ENCODE measurements around the gene MACROD2. TPM values are rescaled to one million over a fixed set of nuclear protein-coding genes. Genes with fewer than 3 reads are reported as not detected.

MACROD2 gene
- total RNA-seq, 1 donor from 2014 or later, result 3.1 TPM

GRCh38 chr20:14507711-14508110, 512.4 kb downstream of the MACROD2 start:
- Histone ChIP-seq H3K36me3 (ENCODE audit: control insufficient read depth in 3 of 3, insufficient read depth in 3 of 3, low read length in 3 of 3) (no peaks in the 10 kb centered on the region), H3K9me3 (ENCODE audit: control insufficient read depth in 3 of 3, low read length in 3 of 3) (no peaks in the 10 kb centered on the region), H3K9ac (ENCODE audit: low read depth in 1 of 3, low read length in 3 of 3) (no peak overlapping the region), H3K27me3 (ENCODE audit: control insufficient read depth in 3 of 3, insufficient read depth in 3 of 3, low read length in 3 of 3) (no peaks in the 10 kb centered on the region), H3K4me1 (ENCODE audit: control insufficient read depth in 3 of 3, insufficient read depth in 3 of 3, low read length in 3 of 3) (no peaks in the 10 kb centered on the region), H3K27ac (ENCODE audit: low read depth, low read length) (no peak overlapping the region), H3K4me3 (ENCODE audit: low read length in 3 of 3) (no peak overlapping the region)

GRCh38 chr20:14510341-14510740, 515.0 kb downstream of the MACROD2 start:
- no peaks in the 10 kb centered on the region for H3K27me3 ChIP-seq (ENCODE audit: control insufficient read depth in 3 of 3, insufficient read depth in 3 of 3, low read length in 3 of 3)
- no peaks in the 10 kb centered on the region for H3K36me3 ChIP-seq (ENCODE audit: control insufficient read depth in 3 of 3, insufficient read depth in 3 of 3, low read length in 3 of 3)
- no peaks in the 10 kb centered on the region for H3K9me3 ChIP-seq (ENCODE audit: control insufficient read depth in 3 of 3, low read length in 3 of 3)
- H3K9ac ChIP-seq (ENCODE audit: low read depth in 1 of 3, low read length in 3 of 3), result no peak overlapping the region
- H3K4me3 ChIP-seq (ENCODE audit: low read length in 3 of 3), result no peak overlapping the region
- no peak overlapping the region for H3K27ac ChIP-seq (ENCODE audit: low read depth, low read length)
- H3K4me1 ChIP-seq (ENCODE audit: control insufficient read depth in 3 of 3, insufficient read depth in 3 of 3, low read length in 3 of 3), result no peaks in the 10 kb centered on the region

- H3K36me3 ChIP-seq (ENCODE audit: control insufficient read depth in 3 of 3, insufficient read depth in 3 of 3, low read length in 3 of 3), result no peaks in the 10 kb centered on the region
- H3K27me3 ChIP-seq (ENCODE audit: control insufficient read depth in 3 of 3, insufficient read depth in 3 of 3, low read length in 3 of 3), result no peaks in the 10 kb centered on the region
- no peaks in the 10 kb centered on the region for H3K4me1 ChIP-seq (ENCODE audit: control insufficient read depth in 3 of 3, insufficient read depth in 3 of 3, low read length in 3 of 3)
- no peaks in the 10 kb centered on the region for H3K9me3 ChIP-seq (ENCODE audit: control insufficient read depth in 3 of 3, low read length in 3 of 3)
- H3K4me3 ChIP-seq (ENCODE audit: low read length in 3 of 3), result no peak overlapping the region
- no peak overlapping the region for H3K27ac ChIP-seq (ENCODE audit: low read depth, low read length)
- no peak overlapping the region for H3K9ac ChIP-seq (ENCODE audit: low read depth in 1 of 3, low read length in 3 of 3)
Measured at GRCh38 chr20:14512839-14513238, 517.5 kb downstream of the MACROD2 start.

GRCh38 chr20:14518648-14519047, 523.3 kb downstream of the MACROD2 start:
- H3K36me3 ChIP-seq (ENCODE audit: control insufficient read depth in 3 of 3, insufficient read depth in 3 of 3, low read length in 3 of 3), result no peaks in the 10 kb centered on the region
- H3K4me3 ChIP-seq (ENCODE audit: low read length in 3 of 3), result no peak overlapping the region

GRCh38 chr20:14521016-14521415, 525.7 kb downstream of the MACROD2 start:
- no peak overlapping the region for H3K27ac ChIP-seq (ENCODE audit: low read depth, low read length)
- H3K9me3 ChIP-seq (ENCODE audit: control insufficient read depth in 3 of 3, low read length in 3 of 3), result no peaks in the 10 kb centered on the region
- no peaks in the 10 kb centered on the region for H3K4me1 ChIP-seq (ENCODE audit: control insufficient read depth in 3 of 3, insufficient read depth in 3 of 3, low read length in 3 of 3)
- no peaks in the 10 kb centered on the region for H3K36me3 ChIP-seq (ENCODE audit: control insufficient read depth in 3 of 3, insufficient read depth in 3 of 3, low read length in 3 of 3)
- no peak overlapping the region for H3K4me3 ChIP-seq (ENCODE audit: low read length in 3 of 3)
- H3K9ac ChIP-seq (ENCODE audit: low read depth in 1 of 3, low read length in 3 of 3), result no peak overlapping the region
- no peaks in the 10 kb centered on the region for H3K27me3 ChIP-seq (ENCODE audit: control insufficient read depth in 3 of 3, insufficient read depth in 3 of 3, low read length in 3 of 3)

More at GRCh38 chr20:14518648-14519047, 523.3 kb downstream of the MACROD2 start:
- no peaks in the 10 kb centered on the region for H3K4me1 ChIP-seq (ENCODE audit: control insufficient read depth in 3 of 3, insufficient read depth in 3 of 3, low read length in 3 of 3)
- no peak overlapping the region for H3K27ac ChIP-seq (ENCODE audit: low read depth, low read length)
- no peaks in the 10 kb centered on the region for H3K27me3 ChIP-seq (ENCODE audit: control insufficient read depth in 3 of 3, insufficient read depth in 3 of 3, low read length in 3 of 3)
- no peak overlapping the region for H3K9ac ChIP-seq (ENCODE audit: low read depth in 1 of 3, low read length in 3 of 3)
- H3K9me3 ChIP-seq (ENCODE audit: control insufficient read depth in 3 of 3, low read length in 3 of 3), result no peaks in the 10 kb centered on the region

- Histone ChIP-seq H3K36me3 (ENCODE audit: control insufficient read depth in 3 of 3, insufficient read depth in 3 of 3, low read length in 3 of 3) (no peaks in the 10 kb centered on the region), H3K9ac (ENCODE audit: low read depth in 1 of 3, low read length in 3 of 3) (no peak overlapping the region), H3K4me3 (ENCODE audit: low read length in 3 of 3) (no peak overlapping the region), H3K9me3 (ENCODE audit: control insufficient read depth in 3 of 3, low read length in 3 of 3) (no peaks in the 10 kb centered on the region), H3K27ac (ENCODE audit: low read depth, low read length) (no peak overlapping the region), H3K4me1 (ENCODE audit: control insufficient read depth in 3 of 3, insufficient read depth in 3 of 3, low read length in 3 of 3) (no peaks in the 10 kb centered on the region), H3K27me3 (ENCODE audit: control insufficient read depth in 3 of 3, insufficient read depth in 3 of 3, low read length in 3 of 3) (no peaks in the 10 kb centered on the region)
Measured at GRCh38 chr20:14521436-14521835, 526.1 kb downstream of the MACROD2 start.

- Histone ChIP-seq H3K4me1 (ENCODE audit: control insufficient read depth in 3 of 3, insufficient read depth in 3 of 3, low read length in 3 of 3) (no peaks in the 10 kb centered on the region), H3K9me3 (ENCODE audit: control insufficient read depth in 3 of 3, low read length in 3 of 3) (no peaks in the 10 kb centered on the region), H3K9ac (ENCODE audit: low read depth in 1 of 3, low read length in 3 of 3) (no peak overlapping the region), H3K27ac (ENCODE audit: low read depth, low read length) (no peak overlapping the region), H3K27me3 (ENCODE audit: control insufficient read depth in 3 of 3, insufficient read depth in 3 of 3, low read length in 3 of 3) (no peaks in the 10 kb centered on the region), H3K36me3 (ENCODE audit: control insufficient read depth in 3 of 3, insufficient read depth in 3 of 3, low read length in 3 of 3) (no peaks in the 10 kb centered on the region), H3K4me3 (ENCODE audit: low read length in 3 of 3) (no peak overlapping the region)
Measured at GRCh38 chr20:14522595-14522994, 527.3 kb downstream of the MACROD2 start.

GRCh38 chr20:14523090-14523489, 527.8 kb downstream of the MACROD2 start:
- Histone ChIP-seq H3K27ac (ENCODE audit: low read depth, low read length) (no peak overlapping the region), H3K27me3 (ENCODE audit: control insufficient read depth in 3 of 3, insufficient read depth in 3 of 3, low read length in 3 of 3) (no peaks in the 10 kb centered on the region), H3K9ac (ENCODE audit: low read depth in 1 of 3, low read length in 3 of 3) (no peak overlapping the region), H3K36me3 (ENCODE audit: control insufficient read depth in 3 of 3, insufficient read depth in 3 of 3, low read length in 3 of 3) (no peaks in the 10 kb centered on the region), H3K4me3 (ENCODE audit: low read length in 3 of 3) (no peak overlapping the region), H3K4me1 (ENCODE audit: control insufficient read depth in 3 of 3, insufficient read depth in 3 of 3, low read length in 3 of 3) (no peaks in the 10 kb centered on the region), H3K9me3 (ENCODE audit: control insufficient read depth in 3 of 3, low read length in 3 of 3) (no peaks in the 10 kb centered on the region)

GRCh38 chr20:14525426-14525825, 530.1 kb downstream of the MACROD2 start:
- H3K4me3 ChIP-seq (ENCODE audit: low read length in 3 of 3), result no peak overlapping the region
- no peaks in the 10 kb centered on the region for H3K27me3 ChIP-seq (ENCODE audit: control insufficient read depth in 3 of 3, insufficient read depth in 3 of 3, low read length in 3 of 3)
- no peak overlapping the region for H3K9ac ChIP-seq (ENCODE audit: low read depth in 1 of 3, low read length in 3 of 3)
- no peaks in the 10 kb centered on the region for H3K9me3 ChIP-seq (ENCODE audit: control insufficient read depth in 3 of 3, low read length in 3 of 3)
- H3K4me1 ChIP-seq (ENCODE audit: control insufficient read depth in 3 of 3, insufficient read depth in 3 of 3, low read length in 3 of 3), result no peaks in the 10 kb centered on the region
- H3K27ac ChIP-seq (ENCODE audit: low read depth, low read length), result no peak overlapping the region
- H3K36me3 ChIP-seq (ENCODE audit: control insufficient read depth in 3 of 3, insufficient read depth in 3 of 3, low read length in 3 of 3), result no peaks in the 10 kb centered on the region

GRCh38 chr20:14526891-14527290, 531.6 kb downstream of the MACROD2 start:
- Histone ChIP-seq H3K9me3 (ENCODE audit: control insufficient read depth in 3 of 3, low read length in 3 of 3) (no peaks in the 10 kb centered on the region), H3K4me1 (ENCODE audit: control insufficient read depth in 3 of 3, insufficient read depth in 3 of 3, low read length in 3 of 3) (no peaks in the 10 kb centered on the region), H3K4me3 (ENCODE audit: low read length in 3 of 3) (no peak overlapping the region), H3K27me3 (ENCODE audit: control insufficient read depth in 3 of 3, insufficient read depth in 3 of 3, low read length in 3 of 3) (no peaks in the 10 kb centered on the region), H3K27ac (ENCODE audit: low read depth, low read length) (no peak overlapping the region), H3K9ac (ENCODE audit: low read depth in 1 of 3, low read length in 3 of 3) (no peak overlapping the region), H3K36me3 (ENCODE audit: control insufficient read depth in 3 of 3, insufficient read depth in 3 of 3, low read length in 3 of 3) (no peaks in the 10 kb centered on the region)

- no peak overlapping the region for H3K4me3 ChIP-seq (ENCODE audit: low read length in 3 of 3)
- no peaks in the 10 kb centered on the region for H3K4me1 ChIP-seq (ENCODE audit: control insufficient read depth in 3 of 3, insufficient read depth in 3 of 3, low read length in 3 of 3)
- no peak overlapping the region for H3K27ac ChIP-seq (ENCODE audit: low read depth, low read length)
- no peaks in the 10 kb centered on the region for H3K36me3 ChIP-seq (ENCODE audit: control insufficient read depth in 3 of 3, insufficient read depth in 3 of 3, low read length in 3 of 3)
- no peaks in the 10 kb centered on the region for H3K27me3 ChIP-seq (ENCODE audit: control insufficient read depth in 3 of 3, insufficient read depth in 3 of 3, low read length in 3 of 3)
- no peak overlapping the region for H3K9ac ChIP-seq (ENCODE audit: low read depth in 1 of 3, low read length in 3 of 3)
- no peaks in the 10 kb centered on the region for H3K9me3 ChIP-seq (ENCODE audit: control insufficient read depth in 3 of 3, low read length in 3 of 3)
Measured at GRCh38 chr20:14531786-14532185, 536.5 kb downstream of the MACROD2 start.

All from skeletal muscle tissue (tissue), 4 donors.